NT2/D1 (cell line): ENCODE results near the gene KRTAP4-5.

Experiments
- SUZ12 ChIP-seq: IDR thresholded peaks from 2 replicates; pipeline ENCODE4 v1.6.1; 2011; ENCODE audit not compliant: insufficient read length, insufficient read depth; ENCODE audit errors: extremely low read depth
- YY1 ChIP-seq: IDR thresholded peaks from 2 replicates; pipeline ENCODE4 v1.6.1; 2011; ENCODE audit not compliant: insufficient read length, insufficient read depth
- ZNF274 ChIP-seq: IDR thresholded peaks from 2 replicates; pipeline ENCODE4 v1.6.1; 2011; ENCODE audit warnings: mild to moderate bottlenecking, low read depth, low read length

DNA sequence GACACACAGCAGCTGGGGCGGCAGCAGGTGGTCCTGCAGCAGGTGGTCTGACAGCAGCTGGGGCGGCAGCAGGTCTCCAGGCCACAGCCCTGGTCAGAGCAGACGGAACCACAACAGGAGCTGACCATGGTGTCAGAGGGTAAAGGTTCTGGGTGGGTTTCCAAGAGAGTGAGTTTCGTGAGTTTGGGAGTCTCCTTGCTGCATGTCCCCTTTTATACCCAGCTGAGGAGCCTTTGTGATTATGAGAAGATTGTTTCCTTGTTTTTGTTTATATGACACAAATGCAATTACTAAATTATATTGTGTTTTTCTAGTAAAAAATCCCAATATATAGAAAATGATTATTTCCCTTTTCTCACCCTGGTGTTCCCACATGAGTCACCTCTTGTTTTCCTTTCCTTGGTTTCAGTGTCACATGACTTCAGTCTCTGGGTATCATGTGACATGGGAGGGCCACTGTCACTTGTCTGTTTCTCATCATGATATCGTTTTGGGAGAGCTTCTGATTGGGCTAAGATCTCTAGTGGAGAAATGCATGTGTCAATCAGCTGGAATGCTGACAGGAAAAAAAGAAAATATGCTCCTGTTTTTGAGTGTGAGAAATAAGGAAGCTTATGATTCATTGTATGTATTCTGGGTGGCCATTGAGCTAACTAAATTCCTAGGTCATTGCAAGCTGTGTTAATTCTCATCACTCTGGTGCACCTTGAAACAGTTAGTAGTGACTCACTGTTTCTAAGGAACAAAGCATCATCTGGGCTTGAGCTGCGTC, 9.1 kb downstream of the KRTAP4-5 start, which contains the start of gene KRTAP4-6:
- no peak for TF ChIP-seq ZNF274
- TF ChIP-seq YY1, result no peak
- no peak for TF ChIP-seq SUZ12
